SU-DHL-6 (cell line): Measurements from ENCODE around the gene GDPD3.

ENCODE experiments used
- H2AFZ ChIP-seq: fragments of 200-600 bp; sonication (generic); 2 replicates; pipeline ENCODE4 v1.6.1; 2014; ENCODE audit warnings: low read depth, mild to moderate bottlenecking, moderate library complexity, mixed read lengths, antibody characterized with exemption, low read length; ENCODE audit not compliant: severe bottlenecking
- H3F3A ChIP-seq: fragments of 200-600 bp; shearing (Covaris generic); 2 replicates; pipeline ENCODE4 v1.6.0; 2016; ENCODE audit warnings: antibody characterized with exemption, mild to moderate bottlenecking; ENCODE audit not compliant: insufficient read depth
- H3K27ac ChIP-seq: fragments of 200-600 bp; sonication (generic); 2 replicates; pipeline ENCODE4 v1.5.1; 2016; ENCODE audit warnings: low read depth, mild to moderate bottlenecking, low read length, moderate library complexity, mixed read lengths
- H3K27me3 ChIP-seq: fragments of 200-600 bp; sonication (generic), shearing (Covaris generic); 2 replicates; pipeline ENCODE4 v1.6.0; 2014; ENCODE audit warnings: mild to moderate bottlenecking, low read length
- H3K36me3 ChIP-seq: fragments of 200-600 bp; sonication (generic); 2 replicates; pipeline ENCODE4 v1.6.1; 2014; ENCODE audit warnings: mild to moderate bottlenecking, low read length, mixed read lengths
- H3K4me2 ChIP-seq: fragments of 300-600, 200-600 bp; shearing (Covaris generic), sonication (generic); 2 replicates; pipeline ENCODE4 v1.6.0; 2014; ENCODE audit warnings: low read length, low read depth, mild to moderate bottlenecking; ENCODE audit not compliant: poor library complexity, severe bottlenecking
- H3K4me3 ChIP-seq: fragments of 200-600 bp; sonication (generic); 2 replicates; pipeline ENCODE4 v1.5.1; 2014; ENCODE audit warnings: antibody characterized with exemption, low read length, mild to moderate bottlenecking, mixed read lengths; ENCODE audit not compliant: insufficient read depth, poor library complexity, severe bottlenecking
- H3K79me2 ChIP-seq: fragments of 200-600 bp; sonication (generic); 2 replicates; pipeline ENCODE4 v1.6.1; 2014; ENCODE audit warnings: mild to moderate bottlenecking, low read length, moderate library complexity; ENCODE audit not compliant: insufficient read depth
- H3K9ac ChIP-seq: fragments of 200-600 bp; sonication (generic); 2 replicates; pipeline ENCODE4 v1.7.0; 2014; ENCODE audit warnings: mild to moderate bottlenecking, low read length
- H3K9me2 ChIP-seq: fragments of 200-600 bp; sonication (generic); replicated peaks from 2 replicates; pipeline ENCODE4 v1.6.1; 2014; ENCODE audit warnings: low read length; ENCODE audit not compliant: insufficient read depth
- H3K9me3 ChIP-seq: fragments of 200-600 bp; sonication (generic); 2 replicates; pipeline ENCODE4 v1.6.1; 2014; ENCODE audit warnings: low read length, mixed read lengths; ENCODE audit not compliant: insufficient read depth
- H4K20me1 ChIP-seq: fragments of 200-600 bp; sonication (generic); 2 replicates; pipeline ENCODE4 v1.6.1; 2014; ENCODE audit warnings: low read depth, mild to moderate bottlenecking, antibody characterized with exemption, low read length, moderate library complexity, mixed read lengths
- CTCF ChIP-seq: fragments of 200-600 bp; sonication (generic); IDR thresholded peaks from one replicate; pipeline ENCODE4 v1.5.1; 2017; ENCODE audit warnings: antibody characterized with exemption, mild to moderate bottlenecking, low read length, moderate library complexity; ENCODE audit not compliant: insufficient read depth, poor library complexity, severe bottlenecking
- EZH2phosphoT487 ChIP-seq: fragments of 200-600 bp; sonication (generic), shearing (Covaris generic); conservative IDR thresholded peaks from 2 replicates; pipeline ENCODE4 v1.6.1; 2018; ENCODE audit warnings: mild to moderate bottlenecking, antibody characterized with exemption, low read length, moderate library complexity, mixed read lengths

Gene GDPD3

GRCh38 chr16:30114411-30114810 is 1.1 kb upstream of the GDPD3 start:
- Histone ChIP-seq H3K4me3 (no peak overlapping the region), H3K4me2 (no peak overlapping the region), H2AFZ (no peak overlapping the region), H4K20me1 (no peaks in the 10 kb centered on the region), H3K27ac (0 out of 2 replicates have a peak overlapping the region, but pooled peaks have one; percentile 18), H3K9me2 (no peaks in the 10 kb centered on the region), H3K79me2 (no peaks in the 10 kb centered on the region), H3K36me3 (no peaks in the 10 kb centered on the region), H3K9me3 (no peaks in the 10 kb centered on the region), H3K27me3 (no peaks in the 10 kb centered on the region), H3K9ac (no peak overlapping the region), H3F3A (peaks cover 7% of the 10 kb centered on the region; the same call in 1 of the 2 replicates)
- no peak for TF ChIP-seq EZH2phosphoT487
- no peak for TF ChIP-seq CTCF

- H3K9ac ChIP-seq, result no peak overlapping the region
- no peaks in the 10 kb centered on the region for H3K79me2 ChIP-seq
- no peak overlapping the region for H2AFZ ChIP-seq
- peaks cover 7% of the 10 kb centered on the region; the same call in 1 of the 2 replicates for H3F3A ChIP-seq
- no peak overlapping the region for H3K4me2 ChIP-seq
- no peaks in the 10 kb centered on the region for H3K27me3 ChIP-seq
- TF ChIP-seq CTCF (no peak), EZH2phosphoT487 (no peak)
- no peaks in the 10 kb centered on the region for H3K9me2 ChIP-seq
- no peaks in the 10 kb centered on the region for H4K20me1 ChIP-seq
- no peak overlapping the region for H3K4me3 ChIP-seq
- H3K9me3 ChIP-seq, result no peaks in the 10 kb centered on the region
- no peaks in the 10 kb centered on the region for H3K36me3 ChIP-seq
- H3K27ac ChIP-seq, result no peak overlapping the region
These were observed 485 bp upstream of the GDPD3 start for GRCh38 chr16:30113711-30114333.

- Histone ChIP-seq H4K20me1 (no peaks in the 10 kb centered on the region), H3K9me3 (no peaks in the 10 kb centered on the region), H3K9ac (no peak overlapping the region), H3K4me2 (no peak overlapping the region), H3K9me2 (no peaks in the 10 kb centered on the region), H3K36me3 (no peaks in the 10 kb centered on the region), H2AFZ (no peak overlapping the region), H3K27me3 (no peaks in the 10 kb centered on the region), H3F3A (peaks cover 7% of the 10 kb centered on the region; the same call in 1 of the 2 replicates), H3K4me3 (no peak overlapping the region), H3K79me2 (no peaks in the 10 kb centered on the region), H3K27ac (no peak overlapping the region)
- TF ChIP-seq EZH2phosphoT487 (no peak), CTCF (peak; percentile 66)
These were observed 923 bp downstream of the GDPD3 start for GRCh38 chr16:30112197-30113030.
